Transverse colon (tissue), 4 donors: ENCODE results near the gene MEN1. TPM values are rescaled to one million over a fixed set of nuclear protein-coding genes. Genes with fewer than 3 reads are reported as not detected.

ENCODE experiments used
- DNase-seq: peaks from one replicate; pipeline ENCODE4 v3.0.0-alpha.2; 2019
- H3K27ac ChIP-seq, 4 donors: fragments of 200-600 bp; sonication (generic); 2 replicates each; pipeline ENCODE4 v1.5.1; 2016 to 2018; ENCODE audit warnings: inconsistent platforms in 4 of 4
- H3K27me3 ChIP-seq: fragments of 200-600 bp; sonication (generic); 2 replicates; pipeline ENCODE4 v1.5.1; 2017; ENCODE audit warnings: inconsistent platforms
- H3K36me3 ChIP-seq, 4 donors: fragments of 200-600 bp; sonication (generic); 2 replicates each; pipeline ENCODE4 v1.5.1; 2017 to 2019; ENCODE audit warnings: inconsistent platforms in 4 of 4
- H3K4me1 ChIP-seq, 4 donors: fragments of 200-600 bp; sonication (generic); 2 replicates each; pipeline ENCODE4 v1.5.1; 2017 to 2020; ENCODE audit warnings: inconsistent platforms in 4 of 4
- H3K4me3 ChIP-seq, 4 donors: fragments of 200-600 bp; sonication (generic); 1 replicate in 1 of 4; 2 replicates in 3 of 4; pipeline versions ENCODE4 v1.5.1 to v1.6.1; 2017 to 2019; ENCODE audit warnings: inconsistent platforms in 4 of 4
- H3K9me3 ChIP-seq, 2 donors: fragments of 200-600 bp; sonication (generic); 2 replicates each; pipeline ENCODE4 v1.5.1; 2017 to 2019; ENCODE audit warnings: inconsistent platforms in 2 of 2
- EP300 ChIP-seq: sonication (generic); formaldehyde crosslinking; IDR thresholded peaks from one replicate; pipeline ENCODE4 v1.6.1; 2017; ENCODE audit warnings: antibody characterized with exemption, low read depth
- POLR2A ChIP-seq: fragments of 450-650 bp; IDR thresholded peaks from one replicate; pipeline ENCODE4 v1.6.1; 2016; ENCODE audit warnings: antibody characterized with exemption, mild to moderate bottlenecking, moderate library complexity
- POLR2AphosphoS5 ChIP-seq, 3 donors: sonication (generic); formaldehyde crosslinking; IDR thresholded peaks; one replicate each; pipeline ENCODE4 v1.6.1; 2016; ENCODE audit warnings: antibody characterized with exemption in 3 of 3
- WGBS, 2 donors: methylation state at CpG; one replicate each; pipeline ENCODE4 v1.1.5; 2018; ENCODE audit warnings: low coverage in 1 of 2; 5-methylcytosine and 5-hydroxymethylcytosine counted together
- in situ Hi-C, 4 donors: fragments of 200-750 bp; cut with MboI; loops; one replicate each; pipeline versions ENCODE4 v1.15.0 to v1.15.1; 2017; ENCODE audit warnings: low sequenced_read_pairs in 3 of 4, low pct_ligation_motif_present in 1 of 4, low pct_unique_long_range_greater_than_20kb in 1 of 4
- intact Hi-C: fragments of 100-400 bp; cut with DNase I; formaldehyde crosslinking; loops from one replicate; pipeline ENCODE4 v1.15.1; 2023; ENCODE audit warnings: low total_unique reads
- total RNA-seq, 4 donors: library from RNA; depleted of rRNA; stranded (reverse); fragments of >200 nt; gene quantifications; one replicate each; pipeline ENCODE4 v1.1.0, GENCODE V29; 2016
- TF ChIP-seq, protein P1 (sequence below), 5 experiments: fragments of 200-600 bp in 3 of 5; fragments of 450-650 bp in 2 of 5; sonication (generic) in 3 of 5; IDR thresholded peaks; 1 replicate in 2 of 5; 2 replicates in 3 of 5; pipeline ENCODE4 v1.5.1; 2016 to 2017; ENCODE audit warnings: antibody characterized with exemption in 5 of 5, inconsistent platforms in 3 of 5, mild to moderate bottlenecking in 2 of 5, moderate library complexity in 1 of 5

MEN1 gene
- total RNA-seq, 4 donors from 2014 or later = 19.5 to 30.3 (median 25.4) TPM

GRCh38 chr11:64765851-64766665, 44.3 kb downstream of the MEN1 start:
- H3K27ac ChIP-seq = peak overlapping the region in 1 of 4 donors; percentile 2

GRCh38 chr11:64765291-64765850, 45.0 kb downstream of the MEN1 start:
- in situ Hi-C loops = no loop called here
- no peaks in the 10 kb centered on the region for H3K9me3 ChIP-seq
- WGBS, 2 donors = 89 to 90% methylated on average over 16 to 30 of the region's 30 CpGs
- peaks cover 0 to 66% (median 42%) of the 10 kb centered on the region in 4 donors for H3K36me3 ChIP-seq
- H3K4me3 ChIP-seq = no peak overlapping the region
- TF ChIP-seq, protein P1, sequence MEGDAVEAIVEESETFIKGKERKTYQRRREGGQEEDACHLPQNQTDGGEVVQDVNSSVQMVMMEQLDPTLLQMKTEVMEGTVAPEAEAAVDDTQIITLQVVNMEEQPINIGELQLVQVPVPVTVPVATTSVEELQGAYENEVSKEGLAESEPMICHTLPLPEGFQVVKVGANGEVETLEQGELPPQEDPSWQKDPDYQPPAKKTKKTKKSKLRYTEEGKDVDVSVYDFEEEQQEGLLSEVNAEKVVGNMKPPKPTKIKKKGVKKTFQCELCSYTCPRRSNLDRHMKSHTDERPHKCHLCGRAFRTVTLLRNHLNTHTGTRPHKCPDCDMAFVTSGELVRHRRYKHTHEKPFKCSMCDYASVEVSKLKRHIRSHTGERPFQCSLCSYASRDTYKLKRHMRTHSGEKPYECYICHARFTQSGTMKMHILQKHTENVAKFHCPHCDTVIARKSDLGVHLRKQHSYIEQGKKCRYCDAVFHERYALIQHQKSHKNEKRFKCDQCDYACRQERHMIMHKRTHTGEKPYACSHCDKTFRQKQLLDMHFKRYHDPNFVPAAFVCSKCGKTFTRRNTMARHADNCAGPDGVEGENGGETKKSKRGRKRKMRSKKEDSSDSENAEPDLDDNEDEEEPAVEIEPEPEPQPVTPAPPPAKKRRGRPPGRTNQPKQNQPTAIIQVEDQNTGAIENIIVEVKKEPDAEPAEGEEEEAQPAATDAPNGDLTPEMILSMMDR (IDR thresholded peaks at IDR 0.05) = no peak
- TF ChIP-seq POLR2AphosphoS5 (IDR thresholded peaks at IDR 0.05) = peak in 1 of 3 donors; percentile 12
- H3K27me3 ChIP-seq = no peaks in the 10 kb centered on the region
- H3K4me1 ChIP-seq = peaks cover 11 to 44% (median 23%) of the 10 kb centered on the region in 4 donors
- intact Hi-C loops = no loop called here
- DNase-seq = no peak
- H3K27ac ChIP-seq = peak overlapping the region in 2 of 4 donors; percentile 2 to 76

More at GRCh38 chr11:64765851-64766665, 44.3 kb downstream of the MEN1 start:
- Histone ChIP-seq H3K27me3 (no peaks in the 10 kb centered on the region), H3K4me1 (peaks cover 10 to 37% (median 23%) of the 10 kb centered on the region in 4 donors), H3K36me3 (peaks cover 0 to 73% (median 46%) of the 10 kb centered on the region in 4 donors), H3K9me3 (no peaks in the 10 kb centered on the region), H3K4me3 (no peak overlapping the region)
- intact Hi-C loops = no loop called here
- DNase-seq = no peak
- WGBS, 2 donors = 89 to 97% methylated on average over 6 to 42 of the region's 42 CpGs
- in situ Hi-C loops = no loop called here
- TF ChIP-seq, protein P1 (IDR thresholded peaks at IDR 0.05) = no peak
- TF ChIP-seq POLR2A = no peak
- TF ChIP-seq EP300 = no peak
- TF ChIP-seq POLR2AphosphoS5 (IDR thresholded peaks at IDR 0.05) = no peak

- Histone ChIP-seq H3K27me3 (no peaks in the 10 kb centered on the region), H3K27ac (peak overlapping the region; percentile 58 to 78 (median 69)), H3K4me1 (peaks cover 15 to 50% (median 25%) of the 10 kb centered on the region in 4 donors), H3K4me3 (no peak overlapping the region), H3K36me3 (peaks cover 0 to 60% (median 36%) of the 10 kb centered on the region in 4 donors), H3K9me3 (no peaks in the 10 kb centered on the region)
- in situ Hi-C loops (no loop called here), intact Hi-C loops (no loop called here)
- no peak for DNase-seq
- TF ChIP-seq POLR2AphosphoS5 (IDR thresholded peaks at IDR 0.05) = no peak
- no peak for TF ChIP-seq EP300
- TF ChIP-seq, protein P1 (IDR thresholded peaks at IDR 0.05) = no peak
- no peak for TF ChIP-seq POLR2A
- WGBS, 2 donors = 80 to 86% methylated on average over 6 to 8 of the region's 8 CpGs
Measured at GRCh38 chr11:64764753-64765152, 45.6 kb downstream of the MEN1 start.

- no peak for DNase-seq
- intact Hi-C loops = no loop called here
- 38 to 56% methylated on average over 4 to 11 of the region's 11 CpGs for WGBS, 2 donors
- TF ChIP-seq POLR2A (no peak), EP300 (no peak), POLR2AphosphoS5 (IDR thresholded peaks at IDR 0.05) (no peak)
- TF ChIP-seq, protein P1 (IDR thresholded peaks at IDR 0.05) = no peak
- H3K4me3 ChIP-seq = no peak overlapping the region
- H3K27ac ChIP-seq = peak overlapping the region; percentile 58 to 78 (median 69)
- peaks cover 15 to 57% (median 26%) of the 10 kb centered on the region in 4 donors for H3K4me1 ChIP-seq
- peaks cover 0 to 53% (median 32%) of the 10 kb centered on the region in 4 donors for H3K36me3 ChIP-seq
- in situ Hi-C loops = no loop called here
- H3K27me3 ChIP-seq = no peaks in the 10 kb centered on the region
- no peaks in the 10 kb centered on the region for H3K9me3 ChIP-seq
Measured at GRCh38 chr11:64764040-64764611, 46.2 kb downstream of the MEN1 start.
